Upper lobe of left lung (tissue), 6 donors: ENCODE measurements around the gene NT5DC1. TPM values are rescaled to one million over a fixed set of nuclear protein-coding genes. Genes with fewer than 3 reads are reported as not detected.
"Not testable (repeated sequence)": the region's sequence is repeated elsewhere in the genome, so short reads cannot be mapped to it uniquely, and the experiment has no call there.

Source experiments
- ATAC-seq, 2 donors: fragments of 200-7000 bp; cut with Tn5 transposase; one replicate each; pipeline ENCODE4 v1.9.1; 2022; ENCODE audit warnings: mild to moderate bottlenecking in 2 of 2, moderate library complexity in 2 of 2; ENCODE audit not compliant: low FRiP score in 2 of 2
- DNase-seq, 2 donors: peaks; one replicate each; pipeline ENCODE4 v3.0.0-alpha.2; 2019 to 2020
- H3K27ac ChIP-seq, 4 donors: fragments of 200-600 bp; sonication (generic); one replicate each; pipeline ENCODE4 v1.5.1; 2016 to 2019
- H3K27me3 ChIP-seq, 4 donors: fragments of 200-600 bp; sonication (generic); one replicate each; pipeline ENCODE4 v1.5.1; 2017 to 2019
- H3K36me3 ChIP-seq, 4 donors: fragments of 200-600 bp; sonication (generic); one replicate each; pipeline ENCODE4 v1.5.1; 2016 to 2019
- H3K4me1 ChIP-seq, 4 donors: fragments of 200-600 bp; sonication (generic); one replicate each; pipeline ENCODE4 v1.5.1; 2018 to 2019
- H3K4me3 ChIP-seq, 4 donors: fragments of 200-600 bp; sonication (generic); one replicate each; pipeline ENCODE4 v1.5.1; 2017 to 2019; ENCODE audit warnings: mild to moderate bottlenecking in 2 of 4, moderate library complexity in 1 of 4
- H3K9me3 ChIP-seq, 4 donors: fragments of 200-600 bp; sonication (generic); one replicate each; pipeline ENCODE4 v1.5.1; 2018 to 2019
- EP300 ChIP-seq, 4 donors: sonication (generic); formaldehyde crosslinking; IDR thresholded peaks; one replicate each; pipeline ENCODE4 v1.5.1; 2017; ENCODE audit warnings: antibody characterized with exemption in 4 of 4, control low read depth in 2 of 4
- POLR2A ChIP-seq, 4 donors: fragments of 450-650 bp; IDR thresholded peaks; one replicate each; pipeline ENCODE4 v1.5.1; 2016 to 2017; ENCODE audit warnings: antibody characterized with exemption in 4 of 4, mild to moderate bottlenecking in 2 of 4
- POLR2AphosphoS5 ChIP-seq, 2 donors: sonication (generic); formaldehyde crosslinking; IDR thresholded peaks; one replicate each; pipeline ENCODE4 v1.5.1; 2017; ENCODE audit warnings: antibody characterized with exemption in 2 of 2
- WGBS, 2 donors: methylation state at CpG; one replicate each; pipeline ENCODE4 v1.1.5; 2017 to 2018; 5-methylcytosine and 5-hydroxymethylcytosine counted together
- total RNA-seq, 6 donors: library from RNA; depleted of rRNA in 4 of 6; stranded (reverse); fragments of >200 nt in 4 of 6; gene quantifications; one replicate each; pipeline versions ENCODE4 v1.1.0 to v1.2.1, GENCODE V29; 2016 to 2021
- TF ChIP-seq, protein P1 (sequence below), 6 experiments: fragments of 450-650 bp in 4 of 6; fragments of 200-600 bp in 2 of 6; sonication (generic) in 2 of 6; IDR thresholded peaks; one replicate each; pipeline ENCODE4 v1.5.1; 2016 to 2019; ENCODE audit warnings: antibody characterized with exemption in 6 of 6
- donor health status: DM: no; HTN: no; CAD: no; lungs with moderate emphysema.
- donor health status: DM: no; HTN: yes; CAD: no; lungs with severe emphysema.

Gene NT5DC1
- total RNA-seq, 6 donors from 2014 or later, result 5.4 to 55.6 (median 28.8) TPM

DNA sequence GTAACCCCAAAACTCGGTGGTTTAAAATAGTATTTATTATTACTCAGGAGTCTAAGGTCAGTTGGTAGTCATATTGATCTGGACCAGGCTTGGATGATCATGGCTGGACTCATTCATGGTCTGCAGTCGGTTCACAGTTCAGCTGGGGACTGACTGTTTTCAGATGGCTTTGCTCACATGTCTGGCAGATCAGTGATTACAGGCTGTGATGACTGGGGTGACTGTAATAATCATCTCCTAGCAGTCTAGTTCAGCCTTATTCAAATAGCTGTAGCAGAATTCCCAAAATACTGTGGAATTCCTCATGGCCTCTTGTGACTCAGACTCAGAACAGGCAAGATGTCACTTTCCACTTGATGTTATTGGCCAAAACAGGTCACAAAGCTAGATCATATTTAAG lies 16.4 kb upstream of the NT5DC1 start:
- no peaks in the 10 kb centered on the region for H3K27me3 ChIP-seq
- ATAC-seq (no peak), DNase-seq (no peak)
- H3K36me3 ChIP-seq, result no peaks in the 10 kb centered on the region
- no peaks in the 10 kb centered on the region for H3K4me1 ChIP-seq
- H3K9me3 ChIP-seq, result no peaks in the 10 kb centered on the region
- TF ChIP-seq POLR2AphosphoS5 (IDR thresholded peaks at IDR 0.05), result no peak
- TF ChIP-seq, protein P1, sequence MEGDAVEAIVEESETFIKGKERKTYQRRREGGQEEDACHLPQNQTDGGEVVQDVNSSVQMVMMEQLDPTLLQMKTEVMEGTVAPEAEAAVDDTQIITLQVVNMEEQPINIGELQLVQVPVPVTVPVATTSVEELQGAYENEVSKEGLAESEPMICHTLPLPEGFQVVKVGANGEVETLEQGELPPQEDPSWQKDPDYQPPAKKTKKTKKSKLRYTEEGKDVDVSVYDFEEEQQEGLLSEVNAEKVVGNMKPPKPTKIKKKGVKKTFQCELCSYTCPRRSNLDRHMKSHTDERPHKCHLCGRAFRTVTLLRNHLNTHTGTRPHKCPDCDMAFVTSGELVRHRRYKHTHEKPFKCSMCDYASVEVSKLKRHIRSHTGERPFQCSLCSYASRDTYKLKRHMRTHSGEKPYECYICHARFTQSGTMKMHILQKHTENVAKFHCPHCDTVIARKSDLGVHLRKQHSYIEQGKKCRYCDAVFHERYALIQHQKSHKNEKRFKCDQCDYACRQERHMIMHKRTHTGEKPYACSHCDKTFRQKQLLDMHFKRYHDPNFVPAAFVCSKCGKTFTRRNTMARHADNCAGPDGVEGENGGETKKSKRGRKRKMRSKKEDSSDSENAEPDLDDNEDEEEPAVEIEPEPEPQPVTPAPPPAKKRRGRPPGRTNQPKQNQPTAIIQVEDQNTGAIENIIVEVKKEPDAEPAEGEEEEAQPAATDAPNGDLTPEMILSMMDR (IDR thresholded peaks at IDR 0.05), result no peak
- TF ChIP-seq EP300 (IDR thresholded peaks at IDR 0.05), result no peak
- no peak for TF ChIP-seq POLR2A (IDR thresholded peaks at IDR 0.05)
- no peak overlapping the region for H3K27ac ChIP-seq
- no peak overlapping the region for H3K4me3 ChIP-seq
- 60 to 76% methylated on average over 2 of the region's 2 CpGs for WGBS, 2 donors

DNA sequence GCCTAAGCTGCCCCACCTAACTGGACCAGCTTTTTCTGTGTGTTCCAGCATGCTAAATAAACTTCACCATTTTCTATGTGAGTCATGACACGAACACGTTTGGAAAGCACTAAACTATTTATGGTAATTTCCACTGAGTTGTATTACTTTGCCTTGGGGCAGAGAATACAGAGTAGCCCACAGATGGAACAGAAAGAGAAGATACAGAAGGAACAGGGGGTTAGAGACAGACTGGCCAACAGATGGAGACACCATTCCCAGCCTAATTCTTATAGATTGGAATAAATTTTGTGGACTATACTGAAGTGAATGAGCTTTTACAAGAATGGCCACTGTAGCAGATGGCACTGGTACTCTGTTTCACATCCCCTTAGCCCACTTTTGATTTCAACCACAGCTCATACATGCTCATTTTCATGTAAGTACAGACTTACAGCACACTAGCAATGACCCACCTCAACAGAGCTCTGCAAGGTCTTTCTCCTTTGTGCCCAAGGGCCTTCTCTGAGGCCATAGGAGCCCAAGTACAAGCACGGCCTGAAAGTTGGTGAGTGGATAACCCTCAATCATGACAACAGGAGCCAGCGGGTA lies 13.1 kb upstream of the NT5DC1 start:
- H3K27me3 ChIP-seq, result no peaks in the 10 kb centered on the region
- no peak overlapping the region for H3K27ac ChIP-seq
- H3K4me3 ChIP-seq, result no peak overlapping the region
- DNase-seq, result no peak
- H3K4me1 ChIP-seq, result no peaks in the 10 kb centered on the region
- no peak for TF ChIP-seq POLR2AphosphoS5 (IDR thresholded peaks at IDR 0.05)
- TF ChIP-seq, protein P1 (IDR thresholded peaks at IDR 0.05), result no peak
- TF ChIP-seq POLR2A (IDR thresholded peaks at IDR 0.05), result no peak
- no peak for TF ChIP-seq EP300 (IDR thresholded peaks at IDR 0.05)
- H3K36me3 ChIP-seq, result no peaks in the 10 kb centered on the region
- no peak for ATAC-seq
- 62 to 68% methylated on average over 4 of the region's 4 CpGs for WGBS, 2 donors
- no peaks in the 10 kb centered on the region for H3K9me3 ChIP-seq

GRCh38 chr6:116088946-116089345 lies 11.7 kb upstream of the NT5DC1 start:
- TF ChIP-seq POLR2A (IDR thresholded peaks at IDR 0.05), result no peak
- TF ChIP-seq POLR2AphosphoS5 (IDR thresholded peaks at IDR 0.05), result no peak
- TF ChIP-seq, protein P1 (IDR thresholded peaks at IDR 0.05), result no peak
- no peak for TF ChIP-seq EP300 (IDR thresholded peaks at IDR 0.05)
- Histone ChIP-seq H3K27me3 (no peaks in the 10 kb centered on the region), H3K9me3 (no peaks in the 10 kb centered on the region), H3K27ac (no peak overlapping the region), H3K4me3 (no peak overlapping the region), H3K4me1 (no peaks in the 10 kb centered on the region), H3K36me3 (no peaks in the 10 kb centered on the region)
- no peak for ATAC-seq
- no peak for DNase-seq

- no peak for DNase-seq
- Histone ChIP-seq H3K27me3 (no peaks in the 10 kb centered on the region), H3K4me1 (no peaks in the 10 kb centered on the region), H3K27ac (no peak overlapping the region), H3K9me3 (no peaks in the 10 kb centered on the region), H3K36me3 (no peaks in the 10 kb centered on the region), H3K4me3 (no peak overlapping the region)
- TF ChIP-seq EP300 (IDR thresholded peaks at IDR 0.05), result no peak
- 71 to 78% methylated on average over 2 of the region's 2 CpGs for WGBS, 2 donors
- ATAC-seq, result no peak
Observed at GRCh38 chr6:116090251-116090650, 10.4 kb upstream of the NT5DC1 start.

DNA sequence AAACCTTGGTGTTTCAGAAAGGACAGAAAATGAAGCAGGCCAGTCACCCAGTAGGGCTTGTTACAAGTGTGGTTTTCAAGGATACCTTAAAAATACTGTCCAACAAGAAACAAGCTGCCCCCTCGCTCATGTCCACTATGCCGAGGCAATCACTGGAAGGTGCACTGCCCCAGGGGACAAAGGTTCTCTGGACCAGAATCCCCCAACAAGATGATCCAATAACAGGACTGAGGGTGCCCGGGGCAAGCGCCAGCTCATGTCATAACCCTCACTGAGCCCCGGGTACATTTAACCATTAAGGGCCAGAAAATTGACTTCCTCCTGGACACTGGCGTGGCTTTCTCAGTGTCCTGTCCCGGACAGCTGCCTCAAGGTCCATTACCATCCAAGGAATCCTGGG lies 6.6 kb upstream of the NT5DC1 start:
- Histone ChIP-seq H3K4me3 (no peak overlapping the region), H3K9me3 (peaks cover 0 to 10% (median 0%) of the 10 kb centered on the region in 4 donors), H3K27ac (no peak overlapping the region), H3K27me3 (no peaks in the 10 kb centered on the region), H3K4me1 (no peaks in the 10 kb centered on the region), H3K36me3 (no peaks in the 10 kb centered on the region)
- ATAC-seq (no peak), DNase-seq (no peak)
- TF ChIP-seq EP300 (IDR thresholded peaks at IDR 0.05) (no peak), POLR2AphosphoS5 (IDR thresholded peaks at IDR 0.05) (no peak), POLR2A (IDR thresholded peaks at IDR 0.05) (no peak)
- TF ChIP-seq, protein P1 (IDR thresholded peaks at IDR 0.05), result no peak
- WGBS, 2 donors, result 86 to 95% methylated on average over 2 to 7 of the region's 7 CpGs

DNA sequence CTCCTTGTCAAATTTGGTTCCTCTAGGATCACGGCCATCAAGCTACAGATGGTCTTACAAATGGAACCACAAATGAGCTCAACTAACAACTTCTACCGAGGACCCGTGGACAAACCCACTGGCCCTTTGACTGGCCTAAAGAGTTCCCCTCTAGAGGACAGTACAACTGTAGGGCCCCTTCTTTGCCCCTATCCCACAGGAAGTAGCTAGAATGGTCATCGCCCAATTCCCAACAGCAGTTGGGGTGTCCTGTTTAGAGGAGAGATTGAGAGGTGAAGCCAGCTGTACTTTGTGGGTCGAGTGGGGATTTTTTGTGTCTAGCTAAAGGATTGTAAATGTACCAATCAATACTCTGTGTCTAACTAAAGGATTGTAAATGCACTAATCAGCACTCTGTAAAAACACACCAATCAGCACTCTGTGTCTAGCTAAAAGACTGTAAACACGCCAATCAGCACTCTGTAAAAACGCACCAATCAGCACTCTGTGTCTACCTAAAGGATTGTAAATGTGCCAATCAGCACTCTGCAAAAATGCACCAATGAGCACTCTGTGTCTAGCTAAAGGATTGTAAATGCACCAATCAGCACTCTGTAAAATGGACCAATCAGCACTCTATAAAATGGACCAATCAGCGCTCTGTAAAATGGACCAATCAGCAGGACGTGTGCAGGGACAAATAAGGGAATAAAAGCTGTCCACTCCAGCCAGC lies 4.4 kb upstream of the NT5DC1 start:
- peaks cover 0 to 13% (median 5%) of the 10 kb centered on the region in 4 donors for H3K4me1 ChIP-seq
- not testable (repeated sequence) for ATAC-seq, DNase-seq, H3K27ac ChIP-seq, H3K36me3 ChIP-seq, H3K4me3 ChIP-seq, H3K9me3 ChIP-seq, H3K27me3 ChIP-seq
- WGBS, 2 donors, result 90 to 92% methylated on average over 8 to 9 of the region's 9 CpGs
